ENCODE results near the gene CRADD.
A peak's percentile ranks its signal among the peaks of the same experiment; 100 is the strongest.

The CRADD gene

GRCh38 chr12:93894391-93895088 is 217.4 kb downstream of the CRADD start:
- DNase-seq = no peak
- H3K27me3 Mint-ChIP-seq = no peaks in the 10 kb centered on the region

GRCh38 chr12:93895089-93895445 is 217.9 kb downstream of the CRADD start:
- no peak for ATAC-seq (replicated peaks)
- peaks cover 3% of the 10 kb centered on the region for H3K36me3 Mint-ChIP-seq (ENCODE audit: insufficient read depth)
- H3K9me3 Mint-ChIP-seq = no peaks in the 10 kb centered on the region
- peak overlapping the region in 1 of 2 donors; percentile 30 for H3K27ac Mint-ChIP-seq
- H3K4me1 Mint-ChIP-seq (ENCODE audit: low read depth in 2 of 2) = no peaks in the 10 kb centered on the region
- no peak for DNase-seq
- H3K27me3 Mint-ChIP-seq = no peaks in the 10 kb centered on the region
- no peak overlapping the region for H3K4me3 Mint-ChIP-seq

More at GRCh38 chr12:93894391-93895088, 217.4 kb downstream of the CRADD start:
- peaks cover 3% of the 10 kb centered on the region for H3K36me3 Mint-ChIP-seq (ENCODE audit: insufficient read depth)
- H3K4me3 Mint-ChIP-seq = no peak overlapping the region
- no peaks in the 10 kb centered on the region for H3K4me1 Mint-ChIP-seq (ENCODE audit: low read depth in 2 of 2)
- no peak for ATAC-seq (replicated peaks)
- no peak overlapping the region for H3K27ac Mint-ChIP-seq
- no peaks in the 10 kb centered on the region for H3K9me3 Mint-ChIP-seq

GRCh38 chr12:93896427-93896826 is 219.3 kb downstream of the CRADD start:
- H3K27ac Mint-ChIP-seq = no peak overlapping the region
- peaks cover 3% of the 10 kb centered on the region for H3K36me3 Mint-ChIP-seq (ENCODE audit: insufficient read depth)
- H3K9me3 Mint-ChIP-seq = no peaks in the 10 kb centered on the region
- no peak for DNase-seq
- no peak for ATAC-seq (replicated peaks)
- H3K4me3 Mint-ChIP-seq = no peak overlapping the region
- no peaks in the 10 kb centered on the region for H3K4me1 Mint-ChIP-seq (ENCODE audit: low read depth in 2 of 2)
- no peaks in the 10 kb centered on the region for H3K27me3 Mint-ChIP-seq

- Mint-ChIP-seq H3K9me3 (no peaks in the 10 kb centered on the region), H3K27ac (no peak overlapping the region), H3K36me3 (ENCODE audit: insufficient read depth) (peaks cover 3% of the 10 kb centered on the region), H3K4me3 (no peak overlapping the region), H3K4me1 (ENCODE audit: low read depth in 2 of 2) (no peaks in the 10 kb centered on the region), H3K27me3 (no peaks in the 10 kb centered on the region)
- DNase-seq = no peak
- ATAC-seq (replicated peaks) = no peak
These were observed 219.8 kb downstream of the CRADD start for GRCh38 chr12:93896952-93897351.

GRCh38 chr12:93901739-93902138 is 224.6 kb downstream of the CRADD start:
- Mint-ChIP-seq H3K9me3 (no peaks in the 10 kb centered on the region), H3K27me3 (no peaks in the 10 kb centered on the region), H3K4me3 (no peak overlapping the region), H3K27ac (no peak overlapping the region), H3K36me3 (ENCODE audit: insufficient read depth) (peaks cover 6% of the 10 kb centered on the region), H3K4me1 (ENCODE audit: low read depth in 2 of 2) (no peaks in the 10 kb centered on the region)
- DNase-seq (no peak), ATAC-seq (replicated peaks) (no peak)

GRCh38 chr12:93902192-93902591 is 225.0 kb downstream of the CRADD start:
- H3K27ac Mint-ChIP-seq = no peak overlapping the region
- no peaks in the 10 kb centered on the region for H3K4me1 Mint-ChIP-seq (ENCODE audit: low read depth in 2 of 2)
- H3K27me3 Mint-ChIP-seq = no peaks in the 10 kb centered on the region
- peaks cover 6% of the 10 kb centered on the region for H3K36me3 Mint-ChIP-seq (ENCODE audit: insufficient read depth)
- H3K9me3 Mint-ChIP-seq = no peaks in the 10 kb centered on the region
- no peak for ATAC-seq (replicated peaks)
- H3K4me3 Mint-ChIP-seq = no peak overlapping the region
- DNase-seq = no peak

- Mint-ChIP-seq H3K9me3 (no peaks in the 10 kb centered on the region), H3K36me3 (ENCODE audit: insufficient read depth) (peaks cover 5% of the 10 kb centered on the region), H3K4me3 (no peak overlapping the region), H3K27me3 (no peaks in the 10 kb centered on the region), H3K4me1 (ENCODE audit: low read depth in 2 of 2) (no peaks in the 10 kb centered on the region), H3K27ac (no peak overlapping the region)
- DNase-seq (no peak), ATAC-seq (replicated peaks) (no peak)
These were observed 225.8 kb downstream of the CRADD start for GRCh38 chr12:93902736-93903562.

- DNase-seq (no peak), ATAC-seq (replicated peaks) (no peak)
- no peaks in the 10 kb centered on the region for H3K27me3 Mint-ChIP-seq
- no peak overlapping the region for H3K4me3 Mint-ChIP-seq
- no peak overlapping the region for H3K27ac Mint-ChIP-seq
- no peaks in the 10 kb centered on the region for H3K9me3 Mint-ChIP-seq
- no peaks in the 10 kb centered on the region for H3K4me1 Mint-ChIP-seq (ENCODE audit: low read depth in 2 of 2)
- peaks cover 3% of the 10 kb centered on the region for H3K36me3 Mint-ChIP-seq (ENCODE audit: insufficient read depth)
These were observed 226.9 kb downstream of the CRADD start for GRCh38 chr12:93904124-93904523.

GRCh38 chr12:93908264-93908663 is 231.1 kb downstream of the CRADD start:
- DNase-seq = no peak
- no peak overlapping the region for H3K27ac Mint-ChIP-seq
- no peaks in the 10 kb centered on the region for H3K4me1 Mint-ChIP-seq (ENCODE audit: low read depth in 2 of 2)
- no peak for ATAC-seq (replicated peaks)
- peaks cover 3% of the 10 kb centered on the region for H3K36me3 Mint-ChIP-seq (ENCODE audit: insufficient read depth)
- H3K27me3 Mint-ChIP-seq = peaks cover 0 to 2% of the 10 kb centered on the region in 2 donors
- H3K4me3 Mint-ChIP-seq = no peak overlapping the region
- no peaks in the 10 kb centered on the region for H3K9me3 Mint-ChIP-seq

GRCh38 chr12:93908846-93909567 is 231.8 kb downstream of the CRADD start:
- Mint-ChIP-seq H3K36me3 (ENCODE audit: insufficient read depth) (peaks cover 3% of the 10 kb centered on the region), H3K4me3 (no peak overlapping the region), H3K27ac (no peak overlapping the region), H3K27me3 (peaks cover 0 to 6% of the 10 kb centered on the region in 2 donors), H3K4me1 (ENCODE audit: low read depth in 2 of 2) (no peaks in the 10 kb centered on the region), H3K9me3 (no peaks in the 10 kb centered on the region)
- ATAC-seq (replicated peaks) = no peak
- DNase-seq = no peak

- Mint-ChIP-seq H3K36me3 (ENCODE audit: insufficient read depth) (no peaks in the 10 kb centered on the region), H3K4me1 (ENCODE audit: low read depth in 2 of 2) (no peaks in the 10 kb centered on the region), H3K27me3 (peaks cover 0 to 6% of the 10 kb centered on the region in 2 donors), H3K9me3 (no peaks in the 10 kb centered on the region), H3K27ac (no peak overlapping the region), H3K4me3 (no peak overlapping the region)
- DNase-seq = no peak
- ATAC-seq (replicated peaks) = no peak
These were observed 234.2 kb downstream of the CRADD start for GRCh38 chr12:93911396-93911795.

GRCh38 chr12:93912086-93912733 is 235.0 kb downstream of the CRADD start:
- Mint-ChIP-seq H3K9me3 (no peaks in the 10 kb centered on the region), H3K4me3 (no peak overlapping the region), H3K27me3 (peaks cover 0 to 6% of the 10 kb centered on the region in 2 donors), H3K4me1 (ENCODE audit: low read depth in 2 of 2) (no peaks in the 10 kb centered on the region), H3K36me3 (ENCODE audit: insufficient read depth) (no peaks in the 10 kb centered on the region), H3K27ac (no peak overlapping the region)
- DNase-seq (no peak), ATAC-seq (replicated peaks) (no peak)

- Mint-ChIP-seq H3K27ac (no peak overlapping the region), H3K4me3 (no peak overlapping the region), H3K9me3 (no peaks in the 10 kb centered on the region), H3K4me1 (ENCODE audit: low read depth in 2 of 2) (no peaks in the 10 kb centered on the region), H3K27me3 (peaks cover 0 to 6% of the 10 kb centered on the region in 2 donors), H3K36me3 (ENCODE audit: insufficient read depth) (no peaks in the 10 kb centered on the region)
- no peak for DNase-seq
- no peak for ATAC-seq (replicated peaks)
These were observed 236.7 kb downstream of the CRADD start for GRCh38 chr12:93913845-93914244.
